Activated naive CD4-positive, alpha-beta T cell (primary cell): ENCODE results near the gene FAM222B.
"Not testable (repeated sequence)": the region's sequence is repeated elsewhere in the genome, so short reads cannot be mapped to it uniquely, and the experiment has no call there.

Experiments
- DNase-seq, 4 experiments: peaks; one replicate each; lab custom pipeline; 2025; lab: John Stamatoyannopoulos, UW

The FAM222B gene

DNA sequence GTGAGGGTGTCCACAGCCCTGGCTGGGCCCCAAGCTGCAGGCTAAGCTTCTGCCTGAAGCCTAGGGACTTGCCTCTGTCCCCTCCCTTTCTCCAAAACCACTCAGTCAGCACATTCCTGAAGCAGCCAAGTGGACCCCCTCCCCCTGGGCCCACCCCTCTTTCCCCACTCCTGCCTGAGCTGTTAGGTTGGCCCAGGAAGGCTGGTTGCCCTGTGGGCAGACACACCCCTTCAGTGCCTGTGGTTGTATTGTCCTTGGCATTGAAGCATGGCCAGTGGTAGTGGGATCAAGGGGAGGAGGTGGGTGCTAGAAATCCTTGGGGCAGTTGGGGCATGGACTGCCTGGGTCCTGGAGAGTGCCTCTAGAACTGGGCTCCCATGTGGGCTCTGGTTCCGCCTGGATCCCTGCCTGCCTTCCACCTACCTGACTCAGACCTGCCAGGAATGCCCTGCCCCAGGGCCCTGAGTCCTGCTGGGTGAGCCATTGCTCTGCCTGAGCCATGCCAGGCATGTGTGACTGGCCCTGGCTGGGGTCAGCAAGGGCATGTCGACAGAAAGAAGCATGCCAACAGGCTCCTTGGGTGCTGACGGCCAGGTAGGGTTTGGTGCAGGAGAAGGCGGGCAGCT is 96.7 kb downstream of the FAM222B start:
- no peak for DNase-seq

DNA sequence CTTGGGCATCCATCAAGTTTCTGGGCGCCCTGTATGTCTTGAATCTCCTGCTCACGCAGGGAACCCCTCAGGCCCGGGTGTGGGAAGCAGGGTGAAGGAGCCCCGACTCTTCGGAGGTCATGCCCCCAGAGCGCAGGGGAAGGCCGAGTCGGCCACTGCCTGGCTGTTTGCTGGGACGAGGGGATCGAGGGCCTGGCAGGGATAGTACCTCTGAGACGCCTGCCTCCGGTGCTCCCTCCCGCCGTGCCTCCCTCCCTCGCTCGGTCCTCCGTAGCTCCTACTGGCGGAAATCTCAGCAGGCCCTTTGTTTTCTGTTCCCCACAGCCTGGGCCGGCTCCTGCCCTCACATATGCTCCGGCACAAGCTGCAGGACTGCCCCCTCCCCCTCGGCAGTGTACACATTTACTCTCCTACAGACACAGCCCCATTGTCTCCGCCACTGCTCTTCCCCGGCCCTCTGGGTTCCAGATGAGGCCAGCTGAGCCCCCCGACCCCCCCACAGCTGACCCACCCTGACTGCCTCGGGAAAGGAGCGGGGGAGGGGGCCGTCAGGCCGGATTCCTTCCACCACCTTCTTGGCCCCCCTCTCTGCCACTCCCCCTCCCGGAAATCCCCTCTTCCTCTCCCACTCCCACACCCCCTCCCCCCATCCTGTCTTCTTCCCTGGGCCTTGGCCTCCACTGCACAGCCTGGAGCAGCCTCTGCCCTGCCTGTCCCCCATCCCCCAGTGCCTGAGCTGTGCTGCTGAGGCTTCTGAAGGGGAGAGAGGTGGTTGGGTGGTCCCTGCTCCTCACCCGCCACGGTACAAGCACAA is 97.4 kb downstream of the FAM222B start:
- DNase-seq, result peak in 1 of 4 experiments; percentile 28

DNA sequence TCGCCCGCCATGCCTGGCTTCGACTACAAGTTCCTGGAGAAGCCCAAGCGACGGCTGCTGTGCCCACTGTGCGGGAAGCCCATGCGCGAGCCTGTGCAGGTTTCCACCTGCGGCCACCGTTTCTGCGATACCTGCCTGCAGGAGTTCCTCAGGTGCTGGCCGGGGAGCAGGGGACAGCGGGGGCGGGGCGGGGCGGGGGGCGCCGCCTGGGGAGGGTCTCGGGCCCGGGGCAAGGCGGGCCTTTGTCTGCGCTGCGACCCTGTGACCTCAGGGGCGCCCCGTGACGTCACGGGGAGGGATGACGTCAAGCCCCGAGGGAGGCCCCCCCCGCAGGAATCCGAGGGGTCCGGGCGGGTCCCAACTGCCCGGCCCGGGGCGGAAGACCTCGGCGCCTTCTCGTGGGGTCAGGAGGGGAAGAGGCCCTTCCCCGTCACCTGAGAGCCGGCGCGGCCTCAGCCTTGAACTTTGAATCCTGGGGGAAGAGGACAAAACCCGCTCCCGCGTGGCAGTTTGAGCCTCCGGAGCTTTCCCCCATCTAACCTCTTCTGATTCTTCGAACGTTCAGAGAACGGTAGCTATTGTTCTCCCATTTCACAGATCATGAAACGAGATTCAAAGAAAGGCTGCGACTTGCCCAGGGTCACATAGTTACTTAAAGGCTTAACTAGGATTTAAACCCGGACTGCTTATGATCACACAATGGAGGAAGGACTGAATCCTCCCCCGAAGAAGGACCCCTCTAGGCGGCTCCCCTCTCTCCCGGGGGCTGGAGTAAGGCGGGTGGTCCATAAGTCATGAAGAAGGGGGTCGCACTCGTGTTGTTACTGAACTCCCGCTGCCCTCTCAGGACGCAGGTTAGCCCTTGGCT is 98.3 kb downstream of the FAM222B start:
- DNase-seq, result peak in 2 of 4 experiments; percentile 44 to 53

DNA sequence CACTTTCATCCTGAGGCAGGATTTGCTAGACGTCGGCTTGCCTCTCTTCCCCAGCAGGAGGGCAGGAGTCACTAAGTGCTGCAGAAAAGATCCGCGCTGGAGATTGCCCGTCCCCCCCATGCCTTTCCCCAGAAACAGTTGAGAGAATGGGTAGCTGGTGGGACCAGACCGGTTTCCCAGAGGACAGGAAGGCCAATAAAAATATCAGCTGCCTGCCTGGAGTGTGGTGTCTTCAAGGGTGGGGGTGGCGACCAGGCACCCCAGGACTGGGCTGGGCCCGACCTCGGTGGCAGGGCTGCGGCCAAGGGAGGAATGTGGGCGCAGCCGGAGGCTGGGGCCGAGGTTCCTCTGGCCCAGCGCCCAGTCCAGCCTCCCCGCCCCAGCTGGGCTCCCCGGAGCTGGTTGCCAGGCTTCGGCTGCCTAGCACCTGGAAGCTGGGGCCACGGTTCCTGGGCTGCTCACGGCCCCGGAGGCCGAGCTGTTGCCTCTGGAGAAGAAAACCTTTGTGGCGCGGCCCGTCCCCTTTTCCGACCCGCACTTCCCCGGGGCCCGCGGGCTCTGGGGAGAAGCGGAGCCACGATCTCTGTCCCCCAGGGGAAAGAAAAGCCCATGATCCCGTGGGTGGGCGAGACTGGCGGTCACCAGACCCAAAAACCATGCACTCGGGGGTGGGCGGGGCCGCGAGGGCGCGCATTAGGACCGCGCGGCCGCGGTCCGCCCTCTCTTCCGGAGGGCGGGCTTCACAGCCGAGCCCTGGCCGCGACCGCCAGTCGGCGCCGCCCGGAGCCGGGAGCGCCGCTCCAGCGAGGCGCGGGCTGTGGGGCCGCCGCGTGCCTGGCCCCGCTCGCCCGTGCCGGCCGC is 99.1 kb downstream of the FAM222B start, which contains the start of gene TRAF4:
Gene TRAF4, plus strand, starts transcription at position 769 of the 861 bp plus-strand sequence. CDS start 102 bp downstream, outside the sequence.
- peak; percentile 30 to 68 (median 43) for DNase-seq

DNA sequence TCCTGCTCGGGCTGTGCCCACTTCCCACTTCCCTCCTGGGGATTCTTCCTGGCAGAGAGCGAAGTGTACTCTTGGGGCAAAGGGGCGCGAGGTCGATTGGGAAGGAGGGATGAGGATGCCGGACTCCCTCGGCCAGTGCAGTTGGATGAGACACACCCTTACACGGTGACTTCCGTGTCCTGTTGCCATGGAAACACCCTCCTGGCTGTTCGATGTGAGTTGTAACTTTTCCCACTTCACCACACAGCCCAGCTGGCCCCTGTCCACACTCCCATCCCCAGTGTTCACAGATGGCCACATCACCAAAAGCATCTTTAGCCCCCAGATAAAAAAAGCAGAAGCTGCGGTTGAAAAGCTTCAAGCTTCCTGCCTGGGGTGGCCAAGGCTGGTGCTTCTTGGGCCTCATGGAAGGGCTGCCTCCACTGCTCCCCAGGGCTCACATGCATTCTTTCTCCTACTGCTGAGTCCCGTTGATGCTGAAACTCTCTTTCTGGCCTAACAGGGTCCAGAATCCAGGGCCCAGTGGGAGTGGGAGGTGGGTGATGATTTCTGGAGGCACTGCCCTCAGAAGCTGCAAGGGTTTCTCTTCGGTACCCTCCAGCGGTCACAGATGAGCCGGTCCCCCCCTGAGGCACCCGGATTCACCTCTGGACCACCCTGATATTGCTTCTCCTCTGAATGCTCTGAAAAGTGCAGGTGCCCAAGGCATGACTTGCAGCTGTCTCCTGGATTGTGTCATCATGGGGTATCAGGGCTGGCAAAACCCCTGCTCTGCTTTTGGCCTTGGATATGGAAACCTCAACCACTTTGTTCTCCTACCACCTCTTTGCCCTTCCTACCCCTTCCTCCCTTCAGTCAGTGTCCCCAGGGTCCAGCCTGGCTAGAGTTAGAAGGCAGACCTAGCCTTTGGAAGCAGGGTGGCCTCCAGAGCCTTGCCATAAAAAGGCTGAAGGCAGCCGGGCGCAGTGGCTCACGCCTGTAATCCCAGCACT is 100.9 kb downstream of the FAM222B start:
- DNase-seq, result no peak

DNA sequence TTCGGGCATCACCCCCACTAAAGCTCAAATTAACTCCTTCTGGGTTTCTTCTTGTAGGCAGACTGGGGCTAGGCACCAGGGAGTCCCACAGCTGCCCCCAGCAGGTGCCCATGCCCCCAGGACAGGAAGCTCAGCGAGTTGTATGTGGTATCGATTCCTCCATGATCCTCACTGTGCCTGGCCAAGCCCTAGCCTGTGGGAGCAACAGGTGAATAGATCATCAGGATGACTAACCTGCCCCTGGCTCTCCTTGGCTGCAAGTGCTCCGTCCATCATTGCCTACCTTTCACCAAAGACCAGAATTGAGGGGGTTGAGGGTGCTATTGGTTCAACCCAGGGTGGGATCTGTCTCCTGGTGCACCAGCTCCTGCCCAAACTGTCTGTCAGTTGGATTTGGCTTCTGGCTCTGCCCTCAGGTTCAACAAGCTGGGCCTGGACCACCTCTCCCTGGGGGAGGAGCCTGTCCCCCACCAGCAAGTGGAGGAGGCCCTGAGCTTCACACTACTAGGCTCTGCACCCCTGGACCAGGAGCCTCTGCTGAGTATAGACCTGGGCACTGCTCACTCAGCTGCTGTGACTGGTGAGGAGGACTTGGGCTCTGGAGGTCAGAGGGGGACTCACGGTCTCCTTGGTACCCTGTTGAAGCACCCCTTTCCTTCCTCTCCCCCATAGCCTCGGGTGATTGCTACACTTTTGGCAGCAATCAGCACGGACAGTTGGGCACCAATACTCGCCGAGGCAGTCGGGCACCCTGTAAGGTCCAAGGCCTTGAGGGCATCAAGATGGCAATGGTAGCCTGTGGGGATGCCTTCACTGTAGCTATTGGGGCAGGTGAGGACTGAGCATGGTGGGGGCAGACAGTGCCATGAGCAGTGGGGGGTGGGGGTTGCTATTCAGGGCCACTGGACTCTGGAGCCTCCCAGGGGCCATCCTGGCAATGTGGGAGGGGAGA is 101.9 kb downstream of the FAM222B start:
- no peak for DNase-seq

DNA sequence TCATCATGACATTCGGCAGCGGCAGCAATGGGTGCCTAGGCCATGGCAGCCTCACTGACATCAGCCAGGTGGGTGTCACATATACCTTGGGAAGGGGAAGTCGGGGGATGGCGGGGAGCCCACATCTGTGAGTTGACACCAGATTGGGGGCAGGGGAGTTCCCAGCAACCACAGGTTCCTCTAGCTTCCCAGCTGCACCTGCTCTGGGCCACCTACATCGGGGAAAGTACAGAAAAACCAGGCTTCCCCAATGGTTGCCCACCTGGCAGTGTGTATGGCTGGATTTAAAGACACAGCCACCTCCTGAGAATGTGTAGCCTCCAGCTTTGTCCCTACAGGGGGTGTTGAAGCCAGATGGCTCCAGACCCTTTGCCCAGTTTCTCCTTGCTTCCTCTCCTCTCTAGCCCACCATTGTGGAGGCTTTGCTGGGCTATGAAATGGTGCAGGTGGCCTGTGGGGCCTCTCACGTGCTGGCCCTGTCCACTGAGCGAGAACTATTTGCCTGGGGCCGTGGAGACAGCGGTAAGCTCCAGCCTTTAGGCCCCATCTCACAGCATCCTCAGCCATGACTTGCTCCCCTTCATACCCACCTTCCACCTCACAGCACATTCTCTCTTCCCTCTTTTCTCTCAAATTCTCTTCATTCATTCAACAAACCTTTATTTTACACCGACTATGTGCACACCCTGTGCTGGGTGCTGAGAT is 103.8 kb downstream of the FAM222B start:
- DNase-seq, result no peak

DNA sequence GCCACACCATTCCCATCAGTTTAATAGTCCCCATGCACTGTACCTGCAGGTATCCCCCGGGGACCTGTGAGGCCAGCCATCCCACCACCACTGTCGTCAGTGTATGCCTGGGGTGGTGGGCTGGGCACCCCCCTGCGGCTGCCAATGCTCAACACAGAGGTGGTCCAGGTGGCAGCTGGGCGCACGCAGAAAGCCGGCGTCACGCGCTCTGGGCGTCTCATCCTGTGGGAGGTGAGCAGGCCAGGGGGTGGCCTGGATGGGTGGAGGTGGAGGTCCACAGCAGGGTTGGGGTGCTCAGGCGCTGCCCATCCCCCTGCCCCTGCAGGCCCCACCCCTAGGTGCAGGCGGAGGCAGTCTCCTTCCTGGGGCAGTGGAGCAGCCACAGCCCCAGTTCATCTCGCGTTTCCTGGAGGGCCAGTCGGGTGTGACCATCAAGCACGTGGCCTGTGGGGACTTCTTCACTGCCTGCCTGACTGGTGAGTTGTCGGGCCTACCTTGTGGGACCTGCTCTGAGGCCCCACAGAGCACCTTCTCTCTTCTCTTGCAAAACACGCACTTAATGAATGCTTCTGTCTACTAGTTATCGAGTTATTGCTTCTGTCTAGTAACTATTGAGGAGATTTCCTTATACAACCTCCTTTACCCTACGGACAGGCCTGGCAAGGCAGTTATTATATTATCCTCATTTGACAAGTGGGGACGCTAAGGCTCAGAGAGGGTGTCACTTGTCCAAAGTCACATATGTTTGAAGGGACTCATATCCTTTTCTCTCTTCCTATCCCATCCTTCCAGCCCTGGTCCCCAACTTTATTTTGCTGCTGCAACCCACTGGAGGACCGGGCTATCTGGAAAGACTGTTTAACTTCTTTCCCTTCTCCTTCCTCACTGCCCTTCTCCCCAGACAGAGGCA is 104.6 kb downstream of the FAM222B start:
- DNase-seq, result no peak

DNA sequence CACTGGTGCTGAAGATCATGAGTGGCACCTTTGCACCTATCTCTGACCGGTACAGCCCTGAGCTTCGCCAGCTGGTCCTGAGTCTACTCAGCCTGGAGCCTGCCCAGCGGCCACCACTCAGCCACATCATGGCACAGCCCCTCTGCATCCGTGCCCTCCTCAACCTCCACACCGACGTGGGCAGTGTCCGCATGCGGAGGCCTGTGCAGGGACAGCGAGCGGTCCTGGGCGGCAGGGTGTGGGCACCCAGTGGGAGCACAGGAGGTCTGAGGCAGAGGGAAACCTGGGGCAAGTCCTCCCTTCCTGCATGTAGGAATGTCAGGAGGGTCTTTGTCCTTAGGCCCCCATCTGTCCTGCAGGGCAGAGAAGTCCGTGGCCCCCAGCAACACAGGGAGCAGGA is 105.3 kb downstream of the FAM222B start:
- no peak for DNase-seq

DNA sequence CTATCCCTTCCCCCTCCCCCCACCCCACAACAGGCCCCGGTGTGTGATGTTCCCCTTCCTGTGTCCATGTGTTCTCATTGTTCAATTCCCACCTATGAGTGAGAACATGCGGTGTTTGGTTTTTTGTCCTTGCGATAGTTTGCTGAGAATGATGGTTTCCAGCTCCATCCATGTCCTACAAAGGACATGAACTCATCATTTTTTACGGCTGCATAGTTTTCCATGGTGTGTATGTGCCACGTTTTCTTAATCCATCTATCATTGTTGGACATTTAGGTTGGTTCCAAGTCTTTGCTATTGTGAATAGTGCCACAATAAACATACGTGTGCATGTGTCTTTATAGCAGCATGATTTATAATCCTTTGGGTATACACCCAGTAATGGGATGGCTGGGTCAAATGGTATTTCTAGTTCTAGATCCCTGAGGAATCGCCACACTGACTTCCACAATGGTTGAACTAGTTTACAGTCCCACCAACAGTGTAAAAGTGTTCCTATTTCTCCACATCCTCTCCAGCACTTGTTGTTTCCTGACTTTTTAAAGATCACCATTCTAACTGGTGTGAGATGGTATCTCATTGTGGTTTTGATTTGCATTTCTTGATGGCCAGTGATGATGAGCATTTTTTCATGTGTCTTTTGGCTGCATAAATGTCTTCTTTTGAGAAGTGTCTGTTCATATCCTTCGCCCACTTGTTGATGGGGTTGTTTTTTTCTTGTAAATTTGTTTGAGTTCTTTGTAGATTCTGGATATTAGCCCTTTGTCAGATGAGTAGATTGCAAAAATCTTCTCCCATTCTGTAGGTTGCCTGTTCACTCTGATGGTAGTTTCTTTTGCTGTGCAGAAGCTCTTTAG is 106.4 kb downstream of the FAM222B start:
- DNase-seq, result not testable (repeated sequence)

DNA sequence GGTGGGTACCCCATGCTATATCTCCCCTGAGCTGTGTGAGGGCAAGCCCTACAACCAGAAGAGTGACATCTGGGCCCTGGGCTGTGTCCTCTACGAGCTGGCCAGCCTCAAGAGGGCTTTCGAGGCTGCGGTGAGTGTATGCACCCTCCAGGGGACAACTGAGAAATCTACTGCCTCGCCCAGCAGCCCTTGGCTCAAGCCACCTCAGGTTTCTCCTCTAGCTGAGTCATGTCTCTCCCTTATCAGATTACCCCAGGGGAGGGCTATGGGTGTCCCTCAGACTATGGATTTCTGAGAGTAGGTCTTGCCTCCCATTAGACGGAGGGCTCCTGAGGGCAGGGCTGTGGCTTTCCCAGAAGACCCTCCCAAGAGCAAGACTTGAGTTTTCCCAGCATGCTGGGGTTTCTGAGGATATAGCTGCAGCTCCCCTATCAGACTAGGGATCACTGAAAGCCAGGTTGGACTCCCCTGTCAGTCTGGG is 107.3 kb downstream of the FAM222B start:
- DNase-seq, result no peak

DNA sequence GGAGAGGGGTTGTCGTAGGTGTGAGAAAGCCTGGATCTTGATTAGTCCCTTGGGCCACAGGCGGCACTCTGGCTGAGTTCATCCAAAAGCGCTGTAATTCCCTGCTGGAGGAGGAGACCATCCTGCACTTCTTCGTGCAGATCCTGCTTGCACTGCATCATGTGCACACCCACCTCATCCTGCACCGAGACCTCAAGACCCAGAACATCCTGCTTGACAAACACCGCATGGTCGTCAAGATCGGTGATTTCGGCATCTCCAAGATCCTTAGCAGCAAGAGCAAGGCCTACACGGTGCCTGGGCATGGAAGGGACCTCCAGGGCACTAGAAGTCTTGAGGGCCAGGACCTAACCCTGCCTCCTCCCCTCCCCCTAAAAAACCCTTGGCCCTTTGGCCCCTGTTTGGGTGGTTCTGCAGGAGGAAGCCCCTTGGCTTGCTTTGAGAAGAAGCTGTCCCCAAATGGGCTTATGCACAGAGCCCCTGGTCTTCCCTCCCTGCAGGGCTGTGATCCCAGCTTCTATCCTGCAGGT is 107.8 kb downstream of the FAM222B start:
- DNase-seq, result no peak

DNA sequence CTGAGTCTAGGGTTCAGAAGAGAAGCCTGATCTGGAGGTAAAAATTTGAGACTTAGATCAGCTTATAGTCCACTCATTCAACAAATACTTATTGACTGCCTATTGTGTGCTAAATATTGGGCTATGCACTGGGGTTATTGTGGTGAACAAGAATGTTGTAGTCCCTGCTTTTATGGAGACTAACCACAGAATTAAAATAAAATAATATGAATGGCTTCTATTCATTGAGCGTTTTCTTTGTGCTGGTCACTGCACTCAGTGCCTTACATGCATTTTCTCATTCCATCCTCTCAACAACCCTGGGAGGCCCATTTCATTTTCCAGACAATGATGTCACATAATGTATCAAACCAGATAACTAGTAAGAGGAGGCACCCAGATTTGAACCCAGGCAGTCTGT is 109.2 kb downstream of the FAM222B start:
- DNase-seq, result no peak

DNA sequence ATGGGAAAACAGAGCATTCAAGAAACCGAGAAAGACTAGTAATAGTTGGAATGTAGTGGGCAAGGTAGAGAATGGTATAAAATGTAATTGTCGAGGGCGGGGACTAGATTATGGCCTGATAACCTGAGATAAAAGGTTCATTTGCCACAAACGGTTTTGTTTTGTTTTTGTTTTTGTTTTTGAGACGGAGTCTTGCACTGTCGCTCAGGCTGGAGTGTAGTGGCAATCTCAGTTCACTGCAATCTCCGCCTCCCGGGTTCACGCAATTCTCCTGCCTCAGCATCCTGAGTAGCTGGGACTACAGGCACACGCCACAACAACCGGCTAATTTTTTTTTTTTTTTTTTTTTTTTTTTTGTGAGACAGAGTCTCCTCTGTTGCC is 112.7 kb downstream of the FAM222B start:
- no peak for DNase-seq

DNA sequence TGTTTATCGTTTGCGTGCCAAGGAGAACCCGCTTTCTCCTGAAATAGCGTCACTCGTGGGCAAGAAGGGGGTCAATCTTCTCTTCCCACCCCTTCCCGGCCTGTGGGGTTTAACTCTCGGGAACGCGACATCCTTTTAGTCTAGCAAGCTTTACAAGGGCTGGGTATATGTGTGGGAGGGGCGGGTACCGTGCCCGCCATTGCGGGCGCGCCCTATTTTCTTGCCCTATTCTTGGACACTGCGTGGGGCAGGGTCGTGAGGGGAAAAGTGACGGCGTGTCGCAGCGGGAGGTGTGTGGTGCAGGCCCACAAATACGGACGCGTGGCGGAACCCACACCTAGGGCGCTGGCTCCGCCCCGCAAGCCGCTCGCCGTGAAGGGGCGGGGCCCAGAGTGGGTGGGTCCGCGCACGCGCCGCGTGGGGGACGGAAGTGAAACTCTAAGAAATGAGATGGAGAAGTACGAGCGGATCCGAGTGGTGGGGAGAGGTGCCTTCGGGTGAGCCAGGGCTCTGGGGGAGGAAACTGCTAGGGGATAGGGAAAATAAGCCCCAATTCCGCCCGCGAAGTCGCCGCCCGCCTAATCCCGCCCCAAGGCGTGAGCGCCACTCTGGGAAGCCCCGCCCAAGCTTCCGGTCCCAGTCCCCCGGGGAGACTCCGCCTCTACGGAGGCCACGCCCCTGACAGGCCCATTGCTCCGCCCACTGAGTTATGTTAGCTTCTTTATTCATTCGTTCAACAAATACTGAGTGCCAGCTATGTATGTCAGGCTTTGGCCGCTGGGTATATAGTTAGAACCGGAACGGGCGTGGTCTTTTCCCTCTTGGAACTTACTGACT is 114.0 kb downstream of the FAM222B start, which contains the start of gene NEK8:
Gene NEK8, plus strand, starts transcription at position 425 of the 837 bp plus-strand sequence. Its CDS starts 26 bp downstream, at position 451.
- DNase-seq, result peak; percentile 96 to 99 (median 98)
